MM.1S (cell line): ENCODE results near the gene HECW1.

Experiments
- DNase-seq: peaks from one replicate; pipeline ENCODE4 v3.0.0-alpha.2; 2015
- H2AFZ ChIP-seq: fragments of 300-600 bp; sonication (generic); 2 replicates; pipeline ENCODE4 v1.6.0; 2016; ENCODE audit warnings: antibody characterized with exemption, low read length
- H3F3A ChIP-seq: fragments of 300-600 bp; sonication (generic); 2 replicates; pipeline ENCODE4 v1.6.1; 2016; ENCODE audit warnings: mild to moderate bottlenecking, antibody characterized with exemption, low read length, moderate library complexity, mixed read lengths; ENCODE audit not compliant: insufficient read depth
- H3K27ac ChIP-seq: fragments of 300-600 bp; sonication (generic); 2 replicates; pipeline ENCODE4 v1.5.1; 2016; ENCODE audit warnings: mild to moderate bottlenecking, low read length
- H3K27me3 ChIP-seq: fragments of 300-600 bp; sonication (generic); replicated peaks from 2 replicates; pipeline ENCODE4 v1.6.0; 2016; ENCODE audit warnings: low read length; ENCODE audit not compliant: insufficient read depth
- H3K36me3 ChIP-seq: fragments of 300-600 bp; sonication (generic); replicated peaks from 2 replicates; pipeline ENCODE4 v1.6.1; 2016; ENCODE audit warnings: mild to moderate bottlenecking, low read length, mixed read lengths; ENCODE audit not compliant: insufficient read depth
- H3K4me1 ChIP-seq: fragments of 300-600 bp; sonication (generic); 2 replicates; pipeline ENCODE4 v1.6.1; 2016; ENCODE audit warnings: low read length, mixed read lengths
- H3K4me2 ChIP-seq: fragments of 300-600 bp; sonication (generic); 2 replicates; pipeline ENCODE4 v1.6.0; 2016; ENCODE audit warnings: low read depth, low read length
- H3K4me3 ChIP-seq: fragments of 300-600 bp; sonication (generic); 2 replicates; pipeline ENCODE4 v1.5.1; 2016; ENCODE audit warnings: low read length, mixed read lengths
- H3K79me2 ChIP-seq: fragments of 300-600 bp; sonication (generic); 2 replicates; pipeline ENCODE4 v1.6.1; 2016; ENCODE audit warnings: mixed run types, low read length, mixed read lengths
- H3K9ac ChIP-seq: fragments of 300-600 bp; sonication (generic); 2 replicates; pipeline ENCODE4 v1.6.1; 2016; ENCODE audit warnings: low read length, mixed read lengths
- H3K9me2 ChIP-seq: fragments of 300-600 bp; sonication (generic); replicated peaks from 2 replicates; pipeline ENCODE4 v1.6.1; 2016; ENCODE audit warnings: mild to moderate bottlenecking, low read length, mixed read lengths; ENCODE audit not compliant: insufficient read depth
- H3K9me3 ChIP-seq: fragments of 300-600 bp; sonication (generic); replicated peaks from 2 replicates; pipeline ENCODE4 v1.6.1; 2016; ENCODE audit warnings: mild to moderate bottlenecking, low read length, mixed read lengths; ENCODE audit not compliant: insufficient read depth
- H4K20me1 ChIP-seq: fragments of 300-600 bp; sonication (generic); 2 replicates; pipeline ENCODE4 v1.6.1; 2016; ENCODE audit warnings: mild to moderate bottlenecking, low read length, moderate library complexity, mixed read lengths; ENCODE audit not compliant: insufficient read depth
- CTCF ChIP-seq: fragments of 300-600 bp; sonication (generic); IDR thresholded peaks from 2 replicates; pipeline ENCODE4 v1.5.1; 2016; ENCODE audit warnings: antibody characterized with exemption, low read length, mixed read lengths
- EZH2 ChIP-seq: fragments of 300-600 bp; sonication (generic); optimal IDR thresholded peaks from 2 replicates; pipeline ENCODE3; 2017; ENCODE audit warnings: low read depth, mild to moderate bottlenecking, antibody characterized with exemption, low read length, mixed read lengths
- EZH2phosphoT487 ChIP-seq: fragments of 300-600 bp; sonication (generic); IDR thresholded peaks from 2 replicates; pipeline ENCODE4 v1.6.1; 2018; ENCODE audit warnings: antibody characterized with exemption, low read length

The HECW1 gene

GRCh38 chr7:43591558-43592180, 479.2 kb downstream of the HECW1 start:
- H2AFZ ChIP-seq = no peak overlapping the region
- no peaks in the 10 kb centered on the region for H3K27me3 ChIP-seq
- no peaks in the 10 kb centered on the region for H3K9me3 ChIP-seq
- no peaks in the 10 kb centered on the region for H3K36me3 ChIP-seq
- H3K4me2 ChIP-seq = no peak overlapping the region
- TF ChIP-seq EZH2 (no peak), EZH2phosphoT487 (no peak), CTCF (no peak)
- H3K4me1 ChIP-seq = peaks cover 44% of the 10 kb centered on the region
- peaks cover 99% of the 10 kb centered on the region for H3K79me2 ChIP-seq
- no peak overlapping the region for H3K27ac ChIP-seq
- no peaks in the 10 kb centered on the region for H3K9me2 ChIP-seq
- no peak overlapping the region for H3K9ac ChIP-seq
- H4K20me1 ChIP-seq = peaks cover 6% of the 10 kb centered on the region; the same call in 1 of the 2 replicates
- no peak for DNase-seq
- no peak overlapping the region for H3K4me3 ChIP-seq
- peaks cover 3% of the 10 kb centered on the region; the same call in 1 of the 2 replicates for H3F3A ChIP-seq

GRCh38 chr7:43592326-43592725, 479.9 kb downstream of the HECW1 start:
- no peak overlapping the region for H3K27ac ChIP-seq
- H3K4me2 ChIP-seq = no peak overlapping the region
- no peak overlapping the region for H3K9ac ChIP-seq
- H3K27me3 ChIP-seq = no peaks in the 10 kb centered on the region
- no peak for TF ChIP-seq EZH2phosphoT487
- TF ChIP-seq EZH2 = no peak
- no peak for TF ChIP-seq CTCF
- no peaks in the 10 kb centered on the region for H3K9me3 ChIP-seq
- H3F3A ChIP-seq = no peaks in the 10 kb centered on the region
- H4K20me1 ChIP-seq = peaks cover 6% of the 10 kb centered on the region; the same call in 1 of the 2 replicates
- no peaks in the 10 kb centered on the region for H3K9me2 ChIP-seq
- no peak for DNase-seq
- peaks cover 98% of the 10 kb centered on the region for H3K79me2 ChIP-seq
- no peak overlapping the region for H2AFZ ChIP-seq
- H3K4me3 ChIP-seq = no peak overlapping the region
- peaks cover 44% of the 10 kb centered on the region for H3K4me1 ChIP-seq
- no peaks in the 10 kb centered on the region; the same call in 1 of the 2 replicates for H3K36me3 ChIP-seq

- TF ChIP-seq CTCF (no peak), EZH2 (no peak), EZH2phosphoT487 (no peak)
- Histone ChIP-seq H3K79me2 (peaks cover 95% of the 10 kb centered on the region), H3K9me2 (no peaks in the 10 kb centered on the region), H3K4me3 (no peak overlapping the region), H3K9ac (no peak overlapping the region), H2AFZ (no peak overlapping the region), H3K9me3 (no peaks in the 10 kb centered on the region), H3K4me1 (peaks cover 37% of the 10 kb centered on the region), H4K20me1 (peaks cover 6% of the 10 kb centered on the region; the same call in 1 of the 2 replicates), H3K27ac (no peak overlapping the region), H3F3A (no peaks in the 10 kb centered on the region), H3K27me3 (no peaks in the 10 kb centered on the region), H3K36me3 (no peaks in the 10 kb centered on the region; the same call in 1 of the 2 replicates), H3K4me2 (no peak overlapping the region)
- DNase-seq = no peak
These were observed 480.6 kb downstream of the HECW1 start for GRCh38 chr7:43593010-43593409.
